PC-3 (cell line): ENCODE measurements around the gene POP4. TPM values are rescaled to one million over a fixed set of nuclear protein-coding genes. Genes with fewer than 3 reads are reported as not detected.

Experiments used
- ATAC-seq: fragments of 200-7000 bp; cut with Tn5 transposase; 2 replicates; pipeline ENCODE4 v1.9.1; 2020; ENCODE audit warnings: mild to moderate bottlenecking, moderate library complexity
- BruUV-seq: library from RNA; stranded (reverse); fragments of 400-500 nt; replicated peaks from 2 replicates; lab custom pipeline; 2021; lab: Mats Ljungman, UMichigan
- CTCF ChIA-PET: fragments of 300-600 bp; sonication (Branson Sonifier 250); formaldehyde crosslinking; loops from one replicate; lab custom pipeline; 2022; ENCODE audit warnings: antibody characterized with exemption; lab: Charles Lee
- POLR2A ChIA-PET: fragments of 300-600 bp; sonication (Branson Sonifier 250); formaldehyde crosslinking; loops from one replicate; lab custom pipeline; 2022; ENCODE audit warnings: antibody characterized with exemption; ENCODE audit not compliant: unreplicated experiment; lab: Charles Lee
- DNase-seq: peaks from one replicate; pipeline ENCODE4 v3.0.0-alpha.2; 2015
- H2AFZ ChIP-seq: fragments of 300-600 bp; sonication (generic); 2 replicates; pipeline ENCODE4 v1.6.0; 2016; ENCODE audit warnings: antibody characterized with exemption, low read length
- H3F3A ChIP-seq: fragments of 300-600 bp; sonication (generic); one replicate; pipeline ENCODE4 v1.6.0; 2017; ENCODE audit warnings: antibody characterized with exemption, low read length, control low read depth, mild to moderate bottlenecking; ENCODE audit not compliant: unreplicated experiment
- H3K27ac ChIP-seq: fragments of 300-600 bp; sonication (generic); 2 replicates; pipeline ENCODE4 v1.5.1; 2016; ENCODE audit warnings: mild to moderate bottlenecking, low read length
- H3K27me3 ChIP-seq: fragments of 300-600 bp; sonication (generic); 2 replicates; pipeline ENCODE4 v1.6.1; 2016; ENCODE audit warnings: low read length, mixed read lengths
- H3K36me3 ChIP-seq: fragments of 300-600 bp; sonication (generic); 2 replicates; pipeline ENCODE4 v1.6.1; 2016; ENCODE audit warnings: low read depth, mixed run types, low read length, mixed read lengths
- H3K4me1 ChIP-seq: fragments of 300-600 bp; sonication (generic); 2 replicates; pipeline ENCODE4 v1.5.1; 2016; ENCODE audit warnings: low read length; ENCODE audit not compliant: insufficient read depth
- H3K4me2 ChIP-seq: fragments of 300-600 bp; sonication (generic); 2 replicates; pipeline ENCODE4 v1.6.0; 2016; ENCODE audit warnings: low read length
- H3K4me3 ChIP-seq: fragments of 300-600 bp; sonication (generic); 2 replicates; pipeline ENCODE4 v1.5.1; 2016; ENCODE audit warnings: mild to moderate bottlenecking, low read length, mixed read lengths
- H3K79me2 ChIP-seq: fragments of 300-600 bp; sonication (generic); 2 replicates; pipeline ENCODE4 v1.6.1; 2017; ENCODE audit warnings: low read length, mixed read lengths
- H3K9ac ChIP-seq: fragments of 300-600 bp; sonication (generic); 2 replicates; pipeline ENCODE4 v1.6.0; 2016; ENCODE audit warnings: mild to moderate bottlenecking, low read length
- H3K9me2 ChIP-seq: fragments of 300-600 bp; sonication (generic); replicated peaks from 2 replicates; pipeline ENCODE4 v1.6.1; 2016; ENCODE audit warnings: mixed run types, low read length, mixed read lengths
- H3K9me3 ChIP-seq: fragments of 300-600 bp; sonication (generic); 2 replicates; pipeline ENCODE4 v1.6.1; 2016; ENCODE audit warnings: low read length, mixed read lengths
- H4K20me1 ChIP-seq: fragments of 300-600 bp; sonication (generic); 2 replicates; pipeline ENCODE4 v1.6.1; 2016; ENCODE audit warnings: low read length, mixed read lengths
- EZH2 ChIP-seq: fragments of 300-600 bp; sonication (generic); IDR thresholded peaks from one replicate; pipeline ENCODE4 v1.6.1; 2017; ENCODE audit warnings: antibody characterized with exemption, mild to moderate bottlenecking, low read length; ENCODE audit not compliant: unreplicated experiment
- EZH2phosphoT487 ChIP-seq: fragments of 300-600 bp; sonication (generic); IDR thresholded peaks from 2 replicates; pipeline ENCODE4 v1.6.1; 2018; ENCODE audit warnings: mild to moderate bottlenecking, antibody characterized with exemption, low read length, borderline replicate concordance
- intact Hi-C: fragments of 100-400 bp; cut with micrococcal nuclease; formaldehyde crosslinking; loops from 2 replicates; pipeline ENCODE4 v1.9.0; 2023
- total RNA-seq: library from RNA; depleted of rRNA; stranded (reverse); fragments of >200 nt; gene quantifications from 2 replicates; pipeline ENCODE4 v1.2.3, GENCODE V29; 2014
- TF ChIP-seq, protein P1 (sequence below): fragments of 300-600 bp; sonication (generic); conservative IDR thresholded peaks from 2 replicates; pipeline ENCODE4 v1.5.1; 2017; ENCODE audit warnings: antibody characterized with exemption, low read depth, mild to moderate bottlenecking, low read length

The POP4 gene
- total RNA-seq, 1 experiment from 2014 or later = 115 TPM

- Histone ChIP-seq H3K4me2 (peak overlapping the region; percentile 94), H3K27ac (peak overlapping the region; percentile 94), H3K4me3 (peak overlapping the region; percentile 85), H3K79me2 (peaks cover 29% of the 10 kb centered on the region), H3K4me1 (peaks cover 40% of the 10 kb centered on the region), H3K36me3 (no peaks in the 10 kb centered on the region), H3K9me3 (no peaks in the 10 kb centered on the region), H3F3A (no peaks in the 10 kb centered on the region), H3K9ac (peak overlapping the region; percentile 80), H2AFZ (peak overlapping the region; percentile 68), H4K20me1 (peaks cover 4% of the 10 kb centered on the region; the same call in 1 of the 2 replicates), H3K9me2 (no peaks in the 10 kb centered on the region), H3K27me3 (no peaks in the 10 kb centered on the region)
- TF ChIP-seq EZH2 (no peak), EZH2phosphoT487 (no peak)
- TF ChIP-seq, protein P1, sequence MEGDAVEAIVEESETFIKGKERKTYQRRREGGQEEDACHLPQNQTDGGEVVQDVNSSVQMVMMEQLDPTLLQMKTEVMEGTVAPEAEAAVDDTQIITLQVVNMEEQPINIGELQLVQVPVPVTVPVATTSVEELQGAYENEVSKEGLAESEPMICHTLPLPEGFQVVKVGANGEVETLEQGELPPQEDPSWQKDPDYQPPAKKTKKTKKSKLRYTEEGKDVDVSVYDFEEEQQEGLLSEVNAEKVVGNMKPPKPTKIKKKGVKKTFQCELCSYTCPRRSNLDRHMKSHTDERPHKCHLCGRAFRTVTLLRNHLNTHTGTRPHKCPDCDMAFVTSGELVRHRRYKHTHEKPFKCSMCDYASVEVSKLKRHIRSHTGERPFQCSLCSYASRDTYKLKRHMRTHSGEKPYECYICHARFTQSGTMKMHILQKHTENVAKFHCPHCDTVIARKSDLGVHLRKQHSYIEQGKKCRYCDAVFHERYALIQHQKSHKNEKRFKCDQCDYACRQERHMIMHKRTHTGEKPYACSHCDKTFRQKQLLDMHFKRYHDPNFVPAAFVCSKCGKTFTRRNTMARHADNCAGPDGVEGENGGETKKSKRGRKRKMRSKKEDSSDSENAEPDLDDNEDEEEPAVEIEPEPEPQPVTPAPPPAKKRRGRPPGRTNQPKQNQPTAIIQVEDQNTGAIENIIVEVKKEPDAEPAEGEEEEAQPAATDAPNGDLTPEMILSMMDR = no peak
- no peak for DNase-seq
- intact Hi-C loops = loop anchor here (5.0 kb wide), 1 partner anchor 42 kb away; no protein-coding TSS in a partner anchor
- BruUV-seq = TSS peak; percentile 29
- ATAC-seq = peak; percentile 4
- POLR2A ChIA-PET = no interaction called here
- CTCF ChIA-PET = interaction anchor here (0.9 kb wide), 1 partner anchor 55 kb away, joined by 3 read pairs; no protein-coding TSS in a partner anchor
These were observed 58.7 kb downstream of the POP4 start for GRCh38 chr19:29664753-29665214.

DNA sequence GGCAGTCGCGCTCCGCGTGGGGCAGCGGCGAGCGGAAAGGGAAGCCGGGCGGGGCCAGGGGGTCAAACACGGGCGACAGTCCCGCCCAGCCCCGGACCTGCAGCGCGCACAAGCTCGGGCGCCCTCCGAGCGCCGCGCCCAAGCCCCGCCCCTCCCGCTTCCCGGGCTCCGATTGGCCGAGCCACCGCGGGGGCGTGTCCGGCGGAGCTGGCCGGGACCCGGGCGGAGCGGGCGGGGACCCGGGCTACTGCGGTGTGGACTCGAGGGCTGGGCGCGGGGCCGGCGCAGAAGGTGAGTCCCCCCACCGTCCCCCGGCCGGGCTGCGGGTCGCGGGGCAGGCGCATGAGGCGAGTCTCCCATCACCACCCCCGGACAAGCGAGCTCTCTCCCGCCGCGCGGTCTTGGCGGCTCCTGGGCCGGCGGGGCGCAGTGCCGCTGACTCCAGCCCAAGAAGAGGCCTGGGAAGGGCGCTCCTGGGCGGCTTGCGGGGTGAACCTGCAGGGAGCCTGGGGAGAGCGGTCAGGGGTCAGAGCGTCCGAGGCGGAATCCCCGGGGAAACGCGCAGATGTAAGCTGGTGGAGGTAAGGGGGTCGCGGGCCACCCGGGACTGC is 59.2 kb downstream of the POP4 start, which contains the start of gene PLEKHF1:
Gene PLEKHF1, plus strand, starts transcription at position 247 of the 611 bp plus-strand sequence. CDS start 8,379 bp downstream, outside the sequence.
- Histone ChIP-seq H3K9me2 (no peaks in the 10 kb centered on the region), H3K4me3 (peak within 1 kb of the TSS; percentile 85), H3K79me2 (peaks cover 29% of the 10 kb centered on the region), H3K36me3 (no peaks in the 10 kb centered on the region), H3K4me2 (peak within 1 kb of the TSS; percentile 94), H3K27me3 (no peaks in the 10 kb centered on the region), H3F3A (no peaks in the 10 kb centered on the region), H3K9me3 (no peaks in the 10 kb centered on the region), H4K20me1 (peaks cover 4% of the 10 kb centered on the region; the same call in 1 of the 2 replicates), H2AFZ (peak within 1 kb of the TSS; percentile 73), H3K9ac (peak within 1 kb of the TSS; percentile 80), H3K4me1 (peaks cover 40% of the 10 kb centered on the region), H3K27ac (peak within 1 kb of the TSS; percentile 94)
- ChIA-PET CTCF (interaction anchor here (0.6 to 0.9 kb wide), 2 partner anchors 55 to 59 kb away, joined by 3 to 4 read pairs; partner anchors contain the start of gene POP4), POLR2A (interaction anchor here (0.5 kb wide), 1 partner anchor 50 kb away, joined by 3 read pairs; no protein-coding TSS in a partner anchor)
- no TSS peak for BruUV-seq
- TF ChIP-seq, protein P1 = no peak
- TF ChIP-seq EZH2 (no peak), EZH2phosphoT487 (no peak)
- DNase-seq = peak; percentile 77
- peak; percentile 74 for ATAC-seq
- intact Hi-C loops = no loop called here
